HG03521 (cell line): Measurements from ENCODE around the gene GNG7.
A peak's percentile ranks its signal among the peaks of the same experiment; 100 is the strongest.
"Not testable (repeated sequence)": the region's sequence is repeated elsewhere in the genome, so short reads cannot be mapped to it uniquely, and the experiment has no call there.

Experiments
- ATAC-seq: cut with Tn5 transposase; IDR thresholded peaks from one replicate; pipeline ENCODE4 v1.9.1; 2021; ENCODE audit warnings: mild to moderate bottlenecking, moderate library complexity; ENCODE audit not compliant: unreplicated experiment

Gene GNG7

GRCh38 chr19:2556221-2557092 lies 146.0 kb downstream of the GNG7 start:
- no peak for ATAC-seq

GRCh38 chr19:2555422-2556220 lies 146.9 kb downstream of the GNG7 start:
- no peak for ATAC-seq

GRCh38 chr19:2554856-2555255 lies 147.6 kb downstream of the GNG7 start:
- no peak for ATAC-seq

GRCh38 chr19:2553510-2553909 lies 149.0 kb downstream of the GNG7 start:
- no peak for ATAC-seq

GRCh38 chr19:2552859-2553258 lies 149.6 kb downstream of the GNG7 start:
- ATAC-seq, result peak; percentile 70

GRCh38 chr19:2551864-2552185 lies 150.7 kb downstream of the GNG7 start:
- ATAC-seq, result no peak

GRCh38 chr19:2551172-2551863 lies 151.2 kb downstream of the GNG7 start:
- no peak for ATAC-seq

- ATAC-seq, result no peak
Measured at GRCh38 chr19:2550431-2551171, 151.9 kb downstream of the GNG7 start.

- no peak for ATAC-seq
Measured at GRCh38 chr19:2549701-2550191, 152.7 kb downstream of the GNG7 start.

GRCh38 chr19:2548966-2549365 lies 153.5 kb downstream of the GNG7 start:
- no peak for ATAC-seq

GRCh38 chr19:2547721-2548120 lies 154.8 kb downstream of the GNG7 start:
- no peak for ATAC-seq

GRCh38 chr19:2547033-2547680 lies 155.3 kb downstream of the GNG7 start:
- no peak for ATAC-seq

- ATAC-seq, result no peak
Measured at GRCh38 chr19:2546128-2547032, 156.1 kb downstream of the GNG7 start.

GRCh38 chr19:2545416-2546127 lies 156.9 kb downstream of the GNG7 start:
- ATAC-seq, result not testable (repeated sequence)

GRCh38 chr19:2544576-2545415 lies 157.7 kb downstream of the GNG7 start:
- no peak for ATAC-seq

GRCh38 chr19:2543463-2544442 lies 158.7 kb downstream of the GNG7 start:
- ATAC-seq, result no peak
